ENCODE results near the gene POMGNT1. TPM values are rescaled to one million over a fixed set of nuclear protein-coding genes. Genes with fewer than 3 reads are reported as not detected.

POMGNT1 gene
- total and polyA plus RNA-seq, 2 of the 8 experiments (the other 6 are each of a cell fraction or from before 2014, with no cell fraction given) = 28.0 to 40.3 TPM

GRCh38 chr1:46205141-46205540 is 6.9 kb upstream of the POMGNT1 start:
- H3K23ac ChIP-seq (ENCODE audit: insufficient read length) = no peak overlapping the region
- ChIA-PET CTCF (ENCODE audit: partially characterized antibody) (interaction anchor here (0.9 to 1.4 kb wide), 3 partner anchors 15 to 21 kb away, joined by 3 to 9 read pairs (median 4); no protein-coding TSS in a partner anchor), POLR2A (ENCODE audit: partially characterized antibody) (interaction anchor here (1.0 kb wide), 1 partner anchor 15 kb away, joined by 3 read pairs; no protein-coding TSS in a partner anchor)
- H2BK5ac ChIP-seq (ENCODE audit: low read depth, low read length) = no peak overlapping the region
- H3K79me1 ChIP-seq (ENCODE audit: low read depth, low read length) = no peaks in the 10 kb centered on the region
- no peak overlapping the region; a peak in 1 of 7 replicates for H3K9ac ChIP-seq (replicated peaks in 1 of 4; ENCODE audit: extremely low read depth in 1 of 4, low read depth in 3 of 4, low read length in 3 of 4)
- peaks cover 0 to 3% (median 1%) of the 10 kb centered on the region in 4 experiments; a peak in 4 of 7 replicates for H3K4me1 ChIP-seq (replicated peaks in 1 of 4; ENCODE audit: control insufficient read depth in 3 of 4, insufficient read depth in 4 of 4, low read length in 3 of 4)
- no peak overlapping the region for H2BK12ac ChIP-seq (ENCODE audit: low read depth, low read length)
- H3K27ac ChIP-seq (ENCODE audit: low read depth, low read length) = no peak overlapping the region
- DNase-seq (ENCODE audit: low read depth in 1 of 2, low spot score in 2 of 2) (no peak), FAIRE-seq (no peak)
- no peak overlapping the region for H3K56ac ChIP-seq (replicated peaks; ENCODE audit: insufficient read length, low read depth, low read length)
- H3K27me3 ChIP-seq (replicated peaks in 1 of 4; ENCODE audit: control insufficient read depth in 3 of 4, extremely low read depth in 1 of 4, insufficient read depth in 3 of 4, low read length in 3 of 4) = no peaks in the 10 kb centered on the region
- no peak overlapping the region for H3K14ac ChIP-seq (ENCODE audit: insufficient read length)
- H3K9me3 ChIP-seq (ENCODE audit: insufficient read depth in 2 of 2, low read depth in 1 of 2, low read length in 1 of 2) = no peaks in the 10 kb centered on the region
- no peak overlapping the region for H2AK5ac ChIP-seq (ENCODE audit: low read depth, low read length)
- H3K23me2 ChIP-seq (ENCODE audit: low read depth, low read length) = peaks cover 14% of the 10 kb centered on the region
- H3K4ac ChIP-seq (replicated peaks; ENCODE audit: insufficient read length, low read depth, low read length) = no peak overlapping the region
- H2AFZ ChIP-seq (ENCODE audit: low read length) = no peak overlapping the region
- H4K91ac ChIP-seq (replicated peaks; ENCODE audit: insufficient read length, low read length) = no peak overlapping the region
- H3K4me3 ChIP-seq (ENCODE audit: extremely low read depth in 1 of 4, insufficient read depth in 2 of 4, low read depth in 3 of 4, low read length in 4 of 4) = no peak overlapping the region
- H4K20me1 ChIP-seq (replicated peaks in 1 of 2; ENCODE audit: control insufficient read depth in 1 of 2, insufficient read depth in 2 of 2, low read length in 2 of 2) = no peaks in the 10 kb centered on the region
- H2BK120ac ChIP-seq (replicated peaks; ENCODE audit: low read depth, low read length) = no peak overlapping the region
- 80% methylated on average over 3 of the region's 3 CpGs; no CpG with 5 or more reads in 1 of the 2 experiments for WGBS, 2 experiments (ENCODE audit: extremely low coverage in 1 of 2, insufficient coverage in 1 of 2, insufficient read length in 1 of 2, insufficient replicate concordance in 2 of 2, low coverage in 1 of 2, low lambda C conversion rate in 2 of 2, missing lambda C conversion rate in 1 of 2)
- H3K36me3 ChIP-seq (ENCODE audit: control insufficient read depth in 2 of 4, insufficient read depth in 4 of 4, low read length in 3 of 4) = no peaks in the 10 kb centered on the region; a peak in 1 of 8 replicates
- H4K8ac ChIP-seq (ENCODE audit: extremely low read depth, insufficient read depth, low read length) = no peak overlapping the region
- H3K18ac ChIP-seq (ENCODE audit: extremely low read depth, low read length) = no peak overlapping the region
- H3K79me2 ChIP-seq (ENCODE audit: control insufficient read depth in 1 of 2, insufficient read depth in 2 of 2, low read length in 2 of 2) = no peaks in the 10 kb centered on the region; a peak in 1 of 4 replicates
- H2BK15ac ChIP-seq (ENCODE audit: low read length) = no peak overlapping the region
- H4K5ac ChIP-seq (ENCODE audit: insufficient read length, low read depth, low read length) = no peak overlapping the region
- H3K4me2 ChIP-seq (ENCODE audit: insufficient read depth in 1 of 2, low read depth in 2 of 2, low read length in 2 of 2) = no peak overlapping the region; a peak in 1 of 4 replicates
- H2BK20ac ChIP-seq (ENCODE audit: low read length) = no peak overlapping the region
- TF ChIP-seq MAX (IDR thresholded peaks at IDR 0.05) (no peak), POLR2A (IDR thresholded peaks at IDR 0.05; ENCODE audit: control extremely low read depth in 1 of 2, low read depth in 2 of 2, low read length in 2 of 2) (no peak), KDM5A (IDR thresholded peaks at IDR 0.05; ENCODE audit: low read length) (no peak), TAF1 (IDR thresholded peaks at IDR 0.05; ENCODE audit: low read depth, low read length) (no peak), CEBPB (IDR thresholded peaks at IDR 0.05; ENCODE audit: low read depth, low read length) (no peak)
